T-helper 17 cell (primary cell): ENCODE measurements around the gene AKT1. TPM values are rescaled to one million over a fixed set of nuclear protein-coding genes. Genes with fewer than 3 reads are reported as not detected.
"Not testable (repeated sequence)": the region's sequence is repeated elsewhere in the genome, so short reads cannot be mapped to it uniquely, and the experiment has no call there.

ENCODE experiments used
- ATAC-seq: fragments of 150-1000 bp; cut with Tn5 transposase; 2 replicates; pipeline ENCODE4 v1.10.0; 2021; ENCODE audit warnings: mild to moderate bottlenecking, moderate library complexity
- DNase-seq, 3 donors: peaks; one replicate each; pipeline versions ENCODE4 v3.0.0 to v3.0.0-alpha.2; 2020 to 2021
- H3K9me3 ChIP-seq: one replicate; pipeline ENCODE4 v1.7.0; 2013; ENCODE audit warnings: low read length, mild to moderate bottlenecking; ENCODE audit not compliant: control insufficient read depth, poor library complexity, severe bottlenecking
- H3K27ac Mint-ChIP-seq: one replicate; pipeline ENCODE4 v1.8.0; 2022; ENCODE audit warnings: mild to moderate bottlenecking, moderate library complexity, mixed read lengths
- H3K27me3 Mint-ChIP-seq: one replicate; pipeline ENCODE4 v1.8.0; 2022; ENCODE audit warnings: mixed read lengths
- H3K36me3 Mint-ChIP-seq: one replicate; pipeline ENCODE4 v1.8.0; 2022; ENCODE audit warnings: low read depth, mixed read lengths
- H3K4me1 Mint-ChIP-seq: one replicate; pipeline ENCODE4 v1.8.0; 2022; ENCODE audit warnings: mild to moderate bottlenecking, mixed read lengths
- H3K4me3 Mint-ChIP-seq: one replicate; pipeline ENCODE4 v1.8.0; 2022; ENCODE audit warnings: mild to moderate bottlenecking, moderate library complexity, mixed read lengths
- total RNA-seq, 4 donors: library from RNA in 2 of 4; stranded (reverse) in 2 of 4; gene quantifications; one replicate each; pipeline ENCODE4 v1.2.3 and lab custom pipeline; 2022 to 2026

Gene AKT1
- total RNA-seq, 2 donors from 2014 or later: 72.4 to 77.2 TPM

GRCh38 chr14:104824353-104824997 lies 28.9 kb upstream of the AKT1 start:
- no peak for DNase-seq
- no peak overlapping the region for H3K27ac Mint-ChIP-seq
- H3K36me3 Mint-ChIP-seq: no peaks in the 10 kb centered on the region
- no peaks in the 10 kb centered on the region for H3K9me3 ChIP-seq
- peak overlapping the region; percentile 19 for H3K4me3 Mint-ChIP-seq
- no peak for ATAC-seq
- peaks cover 5% of the 10 kb centered on the region for H3K27me3 Mint-ChIP-seq
- peaks cover 12% of the 10 kb centered on the region for H3K4me1 Mint-ChIP-seq

- no peak for ATAC-seq
- Mint-ChIP-seq H3K27me3 (peaks cover 5% of the 10 kb centered on the region), H3K36me3 (no peaks in the 10 kb centered on the region), H3K4me1 (peaks cover 12% of the 10 kb centered on the region), H3K27ac (no peak overlapping the region), H3K4me3 (peak overlapping the region; percentile 15)
- no peak for DNase-seq
- no peaks in the 10 kb centered on the region for H3K9me3 ChIP-seq
Observed at GRCh38 chr14:104822821-104823615, 27.5 kb upstream of the AKT1 start.

DNA sequence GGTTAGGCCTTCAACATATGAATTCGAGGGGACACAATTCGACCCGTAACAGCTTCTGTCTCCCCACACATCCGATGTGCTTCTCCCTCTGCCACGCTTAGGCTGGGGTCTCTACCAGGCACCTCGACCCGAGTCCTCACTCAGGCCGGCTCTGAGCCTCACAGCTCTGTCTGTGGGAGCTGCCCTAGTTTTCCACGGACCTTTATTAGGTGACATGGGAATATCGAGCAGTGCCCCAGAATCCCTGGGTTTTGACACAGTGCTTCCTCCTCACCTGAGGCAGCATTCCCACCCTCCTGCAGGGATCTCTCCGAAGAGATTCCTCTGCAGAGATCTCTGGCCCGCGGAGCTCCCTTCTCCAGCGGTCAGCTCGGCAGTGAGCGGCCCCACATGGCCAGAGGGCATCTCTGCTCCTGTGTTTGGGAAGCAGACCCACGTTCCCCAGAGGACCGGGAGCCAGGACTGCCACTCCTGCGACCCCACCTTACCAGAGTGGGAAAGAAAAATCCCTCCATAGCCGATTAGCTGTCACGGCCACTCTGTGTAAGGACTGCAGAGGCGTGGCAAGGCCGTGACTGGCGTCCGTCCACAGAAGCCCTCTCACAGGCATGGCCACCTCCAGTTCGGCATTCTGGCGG lies 26.5 kb upstream of the AKT1 start:
- peaks cover 8% of the 10 kb centered on the region for H3K4me1 Mint-ChIP-seq
- no peak overlapping the region for H3K27ac Mint-ChIP-seq
- H3K4me3 Mint-ChIP-seq: no peak overlapping the region
- H3K9me3 ChIP-seq: no peaks in the 10 kb centered on the region
- H3K27me3 Mint-ChIP-seq: peaks cover 1% of the 10 kb centered on the region
- DNase-seq (no peak), ATAC-seq (no peak)
- H3K36me3 Mint-ChIP-seq: no peaks in the 10 kb centered on the region

DNA sequence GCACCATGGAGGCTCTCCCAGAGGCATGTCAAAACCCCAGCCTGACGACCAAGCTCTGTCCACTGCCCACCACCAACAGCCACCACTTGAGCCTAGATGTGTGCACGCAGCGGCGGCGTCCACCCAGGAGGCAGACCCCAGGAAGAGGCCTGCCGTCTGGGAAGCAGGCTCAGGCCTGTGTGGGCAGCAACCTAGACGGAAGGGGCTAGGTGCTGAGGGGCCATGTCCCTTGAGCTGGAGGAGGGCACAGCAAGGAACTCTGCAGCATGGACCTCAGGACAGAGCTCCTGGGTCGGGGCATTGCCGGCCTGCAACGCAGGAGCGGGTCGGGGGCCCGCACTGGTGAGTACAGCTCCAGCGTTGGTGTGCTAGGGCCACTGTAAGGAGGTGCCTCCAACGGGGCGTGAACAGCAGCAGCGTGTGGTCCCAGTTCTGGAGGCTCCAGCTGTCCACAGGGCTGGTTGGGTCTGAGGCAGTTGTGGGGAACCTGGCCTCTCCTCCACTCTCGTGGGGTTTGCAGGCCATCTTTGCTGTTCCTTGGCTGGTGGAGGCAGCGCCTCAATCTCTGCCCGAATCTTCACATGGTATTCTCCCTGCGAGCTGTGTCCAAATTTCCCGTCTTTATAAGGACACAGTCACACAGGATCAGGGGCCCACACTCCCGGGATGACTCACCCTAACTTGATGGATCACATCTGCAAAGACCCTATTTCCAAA lies 25.8 kb upstream of the AKT1 start:
- Mint-ChIP-seq H3K27me3 (no peaks in the 10 kb centered on the region), H3K36me3 (no peaks in the 10 kb centered on the region), H3K4me3 (no peak overlapping the region), H3K27ac (no peak overlapping the region), H3K4me1 (peaks cover 12% of the 10 kb centered on the region)
- ATAC-seq (no peak), DNase-seq (peak in 1 of 3 donors; percentile 1)
- H3K9me3 ChIP-seq: no peaks in the 10 kb centered on the region

DNA sequence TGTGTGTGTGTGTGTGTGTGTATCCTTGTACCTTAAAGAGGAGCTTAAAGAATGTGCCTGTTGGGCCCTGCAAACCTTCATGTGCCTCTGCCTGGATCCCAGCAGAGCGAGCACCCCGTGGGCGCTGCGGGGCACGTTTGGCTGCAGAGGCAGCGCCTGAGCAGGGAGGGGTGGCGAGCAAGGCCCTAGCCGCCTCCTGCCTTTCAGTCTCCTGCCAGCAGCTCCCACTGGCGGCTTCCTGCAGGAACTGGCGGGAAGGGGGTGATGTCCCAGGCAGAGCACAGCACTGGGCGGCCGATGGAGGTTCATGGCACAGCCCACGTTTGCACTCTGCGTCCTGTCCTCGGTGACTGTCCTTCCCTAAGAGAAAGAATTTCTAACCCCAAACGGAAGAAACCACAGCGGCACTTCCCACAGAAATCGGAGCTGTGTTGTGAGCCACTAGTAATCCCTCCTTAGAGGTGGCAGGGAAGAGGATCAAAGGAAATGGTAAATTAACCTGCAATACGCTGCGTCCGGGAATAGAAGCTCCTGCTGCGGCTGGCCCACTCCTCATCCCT lies 25.2 kb upstream of the AKT1 start:
- ATAC-seq: no peak
- Mint-ChIP-seq H3K27ac (no peak overlapping the region), H3K4me3 (no peak overlapping the region), H3K4me1 (peaks cover 10% of the 10 kb centered on the region), H3K27me3 (no peaks in the 10 kb centered on the region), H3K36me3 (no peaks in the 10 kb centered on the region)
- no peak for DNase-seq
- H3K9me3 ChIP-seq: no peaks in the 10 kb centered on the region

DNA sequence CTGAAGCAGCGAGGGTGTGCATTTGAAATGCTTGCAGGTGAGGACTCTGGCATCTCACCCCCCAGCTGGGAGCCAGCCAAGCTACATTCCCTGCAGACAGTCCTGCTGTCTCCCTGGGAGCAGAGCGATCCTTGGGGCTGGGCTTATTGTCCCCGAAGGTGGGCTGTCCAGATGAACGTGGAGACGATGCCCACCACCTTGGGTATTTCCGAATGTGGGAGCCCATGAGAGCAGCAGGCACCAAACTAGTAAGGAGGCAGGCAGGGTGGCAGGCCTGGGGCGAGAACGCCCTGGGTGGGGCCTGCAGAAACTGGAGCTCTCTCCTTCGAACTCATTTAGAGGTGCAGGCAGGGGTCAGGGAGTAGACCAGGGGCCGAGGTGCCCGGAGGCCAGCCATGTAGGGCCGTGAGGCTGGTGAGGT lies 23.8 kb upstream of the AKT1 start:
- H3K27me3 Mint-ChIP-seq: no peaks in the 10 kb centered on the region
- H3K9me3 ChIP-seq: no peaks in the 10 kb centered on the region
- DNase-seq (no peak), ATAC-seq (no peak)
- no peaks in the 10 kb centered on the region for H3K36me3 Mint-ChIP-seq
- H3K4me1 Mint-ChIP-seq: peaks cover 10% of the 10 kb centered on the region
- H3K4me3 Mint-ChIP-seq: no peak overlapping the region
- no peak overlapping the region for H3K27ac Mint-ChIP-seq

GRCh38 chr14:104818714-104819161 lies 23.2 kb upstream of the AKT1 start:
- DNase-seq (no peak), ATAC-seq (no peak)
- Mint-ChIP-seq H3K4me3 (no peak overlapping the region), H3K4me1 (peaks cover 15% of the 10 kb centered on the region), H3K36me3 (no peaks in the 10 kb centered on the region), H3K27ac (peak overlapping the region; percentile 57), H3K27me3 (no peaks in the 10 kb centered on the region)
- no peaks in the 10 kb centered on the region for H3K9me3 ChIP-seq

- H3K9me3 ChIP-seq: no peaks in the 10 kb centered on the region
- ATAC-seq (no peak), DNase-seq (no peak)
- Mint-ChIP-seq H3K36me3 (no peaks in the 10 kb centered on the region), H3K27me3 (no peaks in the 10 kb centered on the region), H3K4me1 (peaks cover 18% of the 10 kb centered on the region), H3K4me3 (no peak overlapping the region), H3K27ac (peak overlapping the region; percentile 57)
Observed at GRCh38 chr14:104817930-104818713, 22.6 kb upstream of the AKT1 start.

DNA sequence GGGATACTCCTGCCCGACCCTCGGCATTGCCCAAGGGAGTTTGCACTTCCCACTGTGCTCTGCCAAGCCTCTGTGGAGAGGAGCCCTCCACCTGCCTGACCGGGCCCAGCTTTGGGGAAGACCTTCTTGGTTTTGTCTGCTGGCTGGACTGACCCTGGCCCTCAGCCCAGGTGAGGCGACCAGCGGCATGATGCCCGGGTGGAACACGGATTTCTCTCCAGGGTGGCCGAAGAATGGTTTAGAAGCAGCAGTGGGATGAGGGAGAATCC lies 21.0 kb upstream of the AKT1 start:
- Mint-ChIP-seq H3K4me1 (peaks cover 18% of the 10 kb centered on the region), H3K4me3 (peak overlapping the region; percentile 89), H3K27me3 (no peaks in the 10 kb centered on the region), H3K36me3 (no peaks in the 10 kb centered on the region), H3K27ac (peak overlapping the region; percentile 87)
- no peak for ATAC-seq
- no peaks in the 10 kb centered on the region for H3K9me3 ChIP-seq
- no peak for DNase-seq

- Mint-ChIP-seq H3K4me1 (peaks cover 18% of the 10 kb centered on the region), H3K4me3 (peak overlapping the region; percentile 89), H3K27ac (peak overlapping the region; percentile 87)
- not testable (repeated sequence) for H3K36me3 Mint-ChIP-seq, H3K27me3 Mint-ChIP-seq, DNase-seq, H3K9me3 ChIP-seq, ATAC-seq
Observed at GRCh38 chr14:104814701-104815100, 19.2 kb upstream of the AKT1 start.

- H3K36me3 Mint-ChIP-seq: no peaks in the 10 kb centered on the region
- H3K27me3 Mint-ChIP-seq: no peaks in the 10 kb centered on the region
- H3K4me1 Mint-ChIP-seq: peaks cover 18% of the 10 kb centered on the region
- ATAC-seq: no peak
- H3K4me3 Mint-ChIP-seq: no peak overlapping the region
- H3K27ac Mint-ChIP-seq: peak overlapping the region; percentile 62
- H3K9me3 ChIP-seq: no peaks in the 10 kb centered on the region
- no peak for DNase-seq
Observed at GRCh38 chr14:104813286-104813685, 17.7 kb upstream of the AKT1 start.

- Mint-ChIP-seq H3K27ac (peak overlapping the region; percentile 79), H3K4me1 (peaks cover 14% of the 10 kb centered on the region), H3K27me3 (no peaks in the 10 kb centered on the region), H3K4me3 (no peak overlapping the region), H3K36me3 (no peaks in the 10 kb centered on the region)
- no peaks in the 10 kb centered on the region for H3K9me3 ChIP-seq
- ATAC-seq (no peak), DNase-seq (no peak)
Observed at GRCh38 chr14:104810316-104810715, 14.8 kb upstream of the AKT1 start.
